Fibroblast of villous mesenchyme (primary cell): ENCODE data around the gene HIC1. TPM values are rescaled to one million over a fixed set of nuclear protein-coding genes. Genes with fewer than 3 reads are reported as not detected.
A peak's percentile ranks its signal among the peaks of the same experiment; 100 is the strongest.

ENCODE experiments used
- DNase-seq: peaks from one replicate; pipeline ENCODE4 v3.0.0-alpha.2; 2010; ENCODE audit warnings: low read depth
- H3K4me3 ChIP-seq: 2 replicates; pipeline ENCODE4 v1.5.1; 2011; ENCODE audit warnings: low read depth, mild to moderate bottlenecking, low read length
- CTCF ChIP-seq: IDR thresholded peaks from 2 replicates; pipeline ENCODE4 v1.5.1; 2012; ENCODE audit warnings: low read depth, mild to moderate bottlenecking, low read length; ENCODE audit not compliant: insufficient read depth
- total RNA-seq: library from RNA; depleted of rRNA; stranded (reverse); fragments of >200 nt; gene quantifications from 2 replicates; pipeline ENCODE4 v1.2.3, GENCODE V29; 2012

The HIC1 gene
- total RNA-seq, 1 donor, result 81.6 TPM

- DNase-seq, result no peak
- H3K4me3 ChIP-seq, result no peak overlapping the region
- no peak for TF ChIP-seq CTCF
Measured at GRCh38 chr17:2027528-2028233, 27.2 kb upstream of the HIC1 start.

GRCh38 chr17:2028234-2028614, 26.7 kb upstream of the HIC1 start:
- DNase-seq, result no peak
- no peak for TF ChIP-seq CTCF
- H3K4me3 ChIP-seq, result no peak overlapping the region

GRCh38 chr17:2028737-2029136, 26.2 kb upstream of the HIC1 start:
- TF ChIP-seq CTCF, result no peak
- no peak for DNase-seq

GRCh38 chr17:2029911-2030778, 24.8 kb upstream of the HIC1 start, which contains the start of gene DPH1:
TSS of gene DPH1 (plus strand) at chr17:2030153. CDS start at chr17:2030170, 17 bp downstream.
- peak within 1 kb of the TSS; percentile 100 for H3K4me3 ChIP-seq
- peak; percentile 90 for DNase-seq
- no peak for TF ChIP-seq CTCF

More at GRCh38 chr17:2028737-2029136, 26.2 kb upstream of the HIC1 start:
- no peak overlapping the region for H3K4me3 ChIP-seq

- TF ChIP-seq CTCF, result peak; percentile 65
- DNase-seq, result no peak
- H3K4me3 ChIP-seq, result peak overlapping the region; percentile 100
Measured at GRCh38 chr17:2030779-2031163, 24.1 kb upstream of the HIC1 start.

GRCh38 chr17:2033153-2033552, 21.8 kb upstream of the HIC1 start:
- DNase-seq, result no peak
- TF ChIP-seq CTCF, result no peak
- H3K4me3 ChIP-seq, result no peak overlapping the region
